Activated naive CD4-positive, alpha-beta T cell treated with Interleukin-2 at 50 U/mL for 16 hours (primary cell): ENCODE measurements around the gene ANO8.

Experiments
- DNase-seq: peaks from one replicate; pipeline ENCODE4 v3.0.0-alpha.2; 2020

ANO8 gene

GRCh38 chr19:17347361-17347760, 12.7 kb upstream of the ANO8 start:
- DNase-seq = no peak

GRCh38 chr19:17346109-17346671, 11.5 kb upstream of the ANO8 start:
- DNase-seq = peak; percentile 80

GRCh38 chr19:17341845-17342244, 7.2 kb upstream of the ANO8 start:
- DNase-seq = no peak

GRCh38 chr19:17341386-17341785, 6.7 kb upstream of the ANO8 start:
- DNase-seq = no peak

GRCh38 chr19:17340871-17341357, 6.3 kb upstream of the ANO8 start:
- no peak for DNase-seq

GRCh38 chr19:17340302-17340870, 5.7 kb upstream of the ANO8 start:
- no peak for DNase-seq

- DNase-seq = peak; percentile 36
Measured at GRCh38 chr19:17339088-17339741, 4.6 kb upstream of the ANO8 start.

- no peak for DNase-seq
Measured at GRCh38 chr19:17338433-17339078, 3.9 kb upstream of the ANO8 start.

- DNase-seq = peak; percentile 35
Measured at GRCh38 chr19:17337675-17338432, 3.2 kb upstream of the ANO8 start.

- peak; percentile 97 for DNase-seq
Measured at GRCh38 chr19:17336872-17337674, 2.4 kb upstream of the ANO8 start, which contains the start of gene GTPBP3. Gene GTPBP3, plus strand, starts transcription at chr19:17337553. Its CDS starts 59 bp downstream, at chr19:17337612.

- DNase-seq = no peak
Measured at GRCh38 chr19:17335575-17335974, 920 bp upstream of the ANO8 start.

- DNase-seq = peak; percentile 81
Measured at GRCh38 chr19:17333611-17334413, 843 bp downstream of the ANO8 start.

GRCh38 chr19:17332677-17333581, 1.7 kb downstream of the ANO8 start:
- DNase-seq = peak; percentile 35

- DNase-seq = no peak
Measured at GRCh38 chr19:17332360-17332676, 2.3 kb downstream of the ANO8 start.

GRCh38 chr19:17331045-17331558, 3.6 kb downstream of the ANO8 start:
- DNase-seq = no peak

GRCh38 chr19:17330262-17331044, 4.2 kb downstream of the ANO8 start:
- no peak for DNase-seq

GRCh38 chr19:17329366-17330261, 5.0 kb downstream of the ANO8 start:
- DNase-seq = no peak
